ENCODE results near the gene PLEKHB2.

PLEKHB2 gene

DNA sequence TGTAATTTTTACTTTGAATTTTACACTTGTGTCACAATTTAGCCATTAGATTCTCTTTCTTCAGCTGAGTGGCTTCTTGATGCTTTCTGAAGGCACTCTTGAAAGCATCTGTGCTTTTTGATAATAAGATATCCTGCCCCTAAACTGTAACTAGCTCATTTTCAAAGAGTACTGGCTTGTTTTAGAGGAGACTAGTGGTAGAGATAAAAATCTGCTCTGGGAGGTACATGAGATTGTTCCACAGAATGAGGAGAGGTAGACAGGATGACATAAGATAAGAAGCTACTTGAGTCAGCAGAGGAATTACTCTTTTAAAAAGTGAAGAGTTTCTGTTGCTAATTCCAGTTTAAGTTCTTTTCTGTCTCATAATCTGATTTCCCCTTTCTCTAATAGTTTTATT, 10.6 kb downstream of the PLEKHB2 start:
- peaks cover 76% of the 10 kb centered on the region for H3K36me3 Mint-ChIP-seq
- no peaks in the 10 kb centered on the region for H3K27me3 Mint-ChIP-seq
- H3K4me1 Mint-ChIP-seq = peaks cover 43% of the 10 kb centered on the region
- peaks cover 6% of the 10 kb centered on the region for H3K9me3 Mint-ChIP-seq
- ATAC-seq = no peak
- no peak overlapping the region for H3K27ac Mint-ChIP-seq
- no peak overlapping the region for H3K4me3 Mint-ChIP-seq

DNA sequence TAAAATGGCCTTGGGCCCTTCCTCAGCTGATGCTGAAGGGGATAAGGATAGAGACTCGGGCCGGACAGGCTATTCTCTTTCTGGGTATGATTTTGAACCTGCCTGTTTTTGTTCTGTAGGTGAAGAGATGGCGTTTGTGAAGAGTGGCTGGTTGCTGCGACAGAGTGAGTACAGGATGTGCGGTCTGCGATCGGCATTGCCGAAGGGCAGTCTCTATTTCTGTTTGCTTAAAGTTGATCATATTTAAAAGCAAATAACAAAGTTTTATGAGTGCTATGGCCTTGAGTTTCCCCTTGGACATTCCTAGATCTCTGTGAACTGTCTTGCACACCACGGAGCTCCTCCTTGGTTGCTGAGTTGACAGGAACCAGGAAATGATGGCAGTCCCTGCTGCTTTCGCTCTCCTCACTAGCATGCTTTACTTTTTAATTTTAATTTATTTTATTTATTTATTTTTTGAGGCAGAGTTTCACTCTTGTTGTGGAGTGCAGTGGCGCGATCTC, 15.7 kb downstream of the PLEKHB2 start:
- H3K36me3 Mint-ChIP-seq = peaks cover 57% of the 10 kb centered on the region
- no peaks in the 10 kb centered on the region for H3K27me3 Mint-ChIP-seq
- peaks cover 8% of the 10 kb centered on the region for H3K4me1 Mint-ChIP-seq
- no peak overlapping the region for H3K27ac Mint-ChIP-seq
- no peak overlapping the region for H3K4me3 Mint-ChIP-seq
- ATAC-seq = no peak
- H3K9me3 Mint-ChIP-seq = no peaks in the 10 kb centered on the region

DNA sequence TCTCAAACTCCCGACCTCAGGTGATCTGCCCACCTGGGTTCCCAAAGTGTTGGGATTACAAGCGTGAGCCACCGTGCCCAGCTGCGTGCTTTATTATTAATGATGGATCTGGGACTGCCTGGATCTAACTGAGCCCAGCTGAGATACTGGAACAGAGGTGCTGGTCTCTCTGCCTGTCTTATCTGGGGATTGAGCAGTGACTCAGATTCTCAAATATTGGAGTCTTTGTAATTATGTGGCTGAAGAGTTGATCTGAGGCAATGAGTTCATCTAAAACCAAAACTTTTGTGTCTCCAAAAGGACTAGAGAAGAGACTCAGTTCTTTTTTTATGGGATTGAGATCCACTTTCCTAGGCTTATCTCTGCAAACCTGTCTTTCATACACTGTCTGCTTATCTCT, 16.3 kb downstream of the PLEKHB2 start:
- H3K36me3 Mint-ChIP-seq = peaks cover 56% of the 10 kb centered on the region
- H3K4me1 Mint-ChIP-seq = peaks cover 8% of the 10 kb centered on the region
- no peaks in the 10 kb centered on the region for H3K27me3 Mint-ChIP-seq
- no peak for ATAC-seq
- H3K27ac Mint-ChIP-seq = no peak overlapping the region
- H3K9me3 Mint-ChIP-seq = no peaks in the 10 kb centered on the region
- H3K4me3 Mint-ChIP-seq = no peak overlapping the region

DNA sequence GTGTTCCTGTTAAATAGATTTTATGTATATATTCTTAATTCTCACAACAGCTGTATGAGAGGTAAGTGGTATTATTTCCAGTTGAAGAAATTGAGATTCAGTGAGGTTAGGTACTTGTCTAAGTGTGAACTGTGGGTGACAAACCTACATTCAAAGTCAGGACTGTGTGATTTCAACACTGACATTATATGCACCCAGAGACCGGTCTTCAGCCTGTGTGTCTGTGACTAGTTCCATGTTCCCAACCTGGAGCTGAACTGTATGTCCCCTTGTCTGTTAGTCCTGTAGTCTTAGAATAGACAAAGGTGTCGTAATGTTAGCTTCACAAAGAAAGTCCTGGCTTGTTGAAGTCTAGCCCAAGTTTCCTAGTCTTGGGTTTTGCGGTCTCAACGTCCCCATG, 17.4 kb downstream of the PLEKHB2 start:
- H3K4me1 Mint-ChIP-seq = peaks cover 8% of the 10 kb centered on the region
- peaks cover 54% of the 10 kb centered on the region for H3K36me3 Mint-ChIP-seq
- ATAC-seq = no peak
- H3K9me3 Mint-ChIP-seq = no peaks in the 10 kb centered on the region
- no peak overlapping the region for H3K4me3 Mint-ChIP-seq
- H3K27ac Mint-ChIP-seq = no peak overlapping the region
- no peaks in the 10 kb centered on the region for H3K27me3 Mint-ChIP-seq

DNA sequence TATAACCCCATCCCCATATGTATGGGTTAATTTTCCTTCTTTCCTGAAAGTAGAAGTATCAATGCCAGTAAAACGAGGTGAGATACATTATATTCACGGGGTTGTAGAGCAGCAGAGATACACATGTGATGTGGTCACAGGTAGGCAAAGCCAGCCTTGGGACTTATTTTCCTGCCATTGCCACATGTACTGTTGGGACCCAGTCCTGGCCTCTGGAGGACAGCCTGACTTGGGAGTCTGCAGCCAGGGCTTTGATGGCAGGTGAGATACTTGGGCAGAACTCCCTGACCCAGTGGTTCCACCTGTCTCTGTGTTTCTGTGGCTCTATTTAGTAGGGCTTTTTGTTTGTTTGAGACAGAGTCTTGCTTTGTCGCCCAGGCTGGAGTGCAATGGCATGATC, 18.1 kb downstream of the PLEKHB2 start:
- Mint-ChIP-seq H3K27ac (no peak overlapping the region), H3K4me1 (peaks cover 3% of the 10 kb centered on the region), H3K4me3 (no peak overlapping the region), H3K36me3 (peaks cover 55% of the 10 kb centered on the region), H3K27me3 (no peaks in the 10 kb centered on the region), H3K9me3 (no peaks in the 10 kb centered on the region)
- no peak for ATAC-seq

DNA sequence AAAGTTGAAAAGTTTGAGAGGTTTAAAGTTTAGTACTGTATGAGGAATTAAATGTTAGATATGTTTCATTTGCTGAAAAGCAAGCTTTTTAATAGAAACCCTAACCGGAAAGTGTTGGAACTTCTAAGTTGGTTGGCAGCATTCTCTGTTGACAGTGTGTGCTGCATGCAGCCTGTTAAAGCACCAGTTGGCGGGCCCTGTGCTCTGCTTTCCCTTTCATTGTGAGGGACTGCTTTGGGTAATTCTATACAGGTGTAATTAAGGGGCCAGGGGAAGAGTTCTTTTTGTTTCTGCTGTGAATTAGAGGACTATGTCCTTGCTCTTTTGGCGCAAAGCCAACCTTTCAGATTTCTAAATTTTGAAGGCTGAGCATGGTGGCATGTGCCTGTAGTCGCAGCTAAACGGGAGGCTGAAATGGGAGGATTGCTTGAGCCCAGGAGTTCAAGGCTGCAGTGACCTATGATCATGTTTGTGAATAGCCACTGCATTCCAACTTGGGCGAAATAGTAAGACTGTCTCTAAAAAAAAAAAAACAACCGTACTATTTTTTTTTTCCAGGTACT, 20.1 kb downstream of the PLEKHB2 start:
- Mint-ChIP-seq H3K4me3 (no peak overlapping the region), H3K4me1 (no peaks in the 10 kb centered on the region), H3K27me3 (no peaks in the 10 kb centered on the region), H3K9me3 (no peaks in the 10 kb centered on the region), H3K27ac (no peak overlapping the region), H3K36me3 (peaks cover 72% of the 10 kb centered on the region)
- ATAC-seq = no peak

- ATAC-seq = no peak
- H3K27ac Mint-ChIP-seq = no peak overlapping the region
- H3K4me1 Mint-ChIP-seq = no peaks in the 10 kb centered on the region
- H3K27me3 Mint-ChIP-seq = no peaks in the 10 kb centered on the region
- H3K36me3 Mint-ChIP-seq = peaks cover 77% of the 10 kb centered on the region
- no peak overlapping the region for H3K4me3 Mint-ChIP-seq
- no peaks in the 10 kb centered on the region for H3K9me3 Mint-ChIP-seq
Measured at GRCh38 chr2:131126436-131126835, 21.3 kb downstream of the PLEKHB2 start.

- Mint-ChIP-seq H3K27me3 (no peaks in the 10 kb centered on the region), H3K36me3 (peaks cover 79% of the 10 kb centered on the region), H3K4me3 (no peak overlapping the region), H3K27ac (no peak overlapping the region), H3K4me1 (no peaks in the 10 kb centered on the region), H3K9me3 (no peaks in the 10 kb centered on the region)
- ATAC-seq = no peak
Measured at GRCh38 chr2:131127076-131127475, 21.9 kb downstream of the PLEKHB2 start.

DNA sequence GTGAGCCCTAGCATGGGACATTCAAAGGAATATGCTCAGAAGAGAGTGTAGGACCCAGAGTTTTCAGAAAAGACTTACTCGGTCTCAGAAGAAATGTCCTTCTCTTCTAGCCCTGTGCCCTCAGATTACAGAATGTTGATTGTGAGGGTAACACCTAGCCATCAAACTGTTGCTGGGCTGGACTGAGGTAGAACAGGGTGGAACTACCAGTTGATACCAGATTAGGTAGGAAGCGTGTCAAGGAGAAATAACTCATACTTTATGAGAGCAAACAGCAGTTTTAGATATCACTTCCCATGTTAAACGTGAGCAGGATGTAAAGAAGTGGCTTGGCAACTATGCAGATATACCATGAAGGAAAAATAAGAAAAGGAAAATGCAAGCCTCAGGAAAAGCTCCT, 22.8 kb downstream of the PLEKHB2 start:
- Mint-ChIP-seq H3K4me3 (no peak overlapping the region), H3K27ac (no peak overlapping the region), H3K27me3 (no peaks in the 10 kb centered on the region), H3K36me3 (peaks cover 76% of the 10 kb centered on the region), H3K9me3 (no peaks in the 10 kb centered on the region), H3K4me1 (no peaks in the 10 kb centered on the region)
- ATAC-seq = no peak

- H3K4me1 Mint-ChIP-seq = no peaks in the 10 kb centered on the region
- H3K9me3 Mint-ChIP-seq = no peaks in the 10 kb centered on the region
- H3K27me3 Mint-ChIP-seq = no peaks in the 10 kb centered on the region
- no peak overlapping the region for H3K4me3 Mint-ChIP-seq
- no peak overlapping the region for H3K27ac Mint-ChIP-seq
- H3K36me3 Mint-ChIP-seq = peaks cover 80% of the 10 kb centered on the region
- ATAC-seq = no peak
Measured at GRCh38 chr2:131130298-131130596, 25.1 kb downstream of the PLEKHB2 start.

DNA sequence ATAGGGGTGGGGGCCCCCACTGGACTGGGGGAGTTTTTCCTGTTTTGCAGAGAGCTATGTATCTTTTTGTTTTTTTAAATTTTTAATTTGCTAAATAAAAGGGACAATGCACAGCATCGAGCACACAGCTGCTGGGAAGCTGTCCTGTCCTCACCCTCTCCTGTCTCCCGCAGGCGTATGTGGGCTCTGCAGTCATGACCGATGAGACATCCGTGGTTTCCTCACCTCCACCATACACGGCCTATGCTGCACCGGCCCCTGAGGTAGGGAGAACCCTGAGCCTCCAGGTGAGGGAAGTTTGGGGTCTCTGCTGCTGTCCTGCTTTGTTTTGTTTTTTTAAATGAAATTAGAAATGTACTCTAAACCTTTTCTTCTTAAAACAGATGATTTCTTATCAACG, 27.6 kb downstream of the PLEKHB2 start:
- H3K9me3 Mint-ChIP-seq = no peaks in the 10 kb centered on the region
- no peak overlapping the region for H3K4me3 Mint-ChIP-seq
- no peaks in the 10 kb centered on the region for H3K27me3 Mint-ChIP-seq
- H3K4me1 Mint-ChIP-seq = peaks cover 7% of the 10 kb centered on the region
- H3K36me3 Mint-ChIP-seq = peaks cover 82% of the 10 kb centered on the region
- H3K27ac Mint-ChIP-seq = no peak overlapping the region
- no peak for ATAC-seq

DNA sequence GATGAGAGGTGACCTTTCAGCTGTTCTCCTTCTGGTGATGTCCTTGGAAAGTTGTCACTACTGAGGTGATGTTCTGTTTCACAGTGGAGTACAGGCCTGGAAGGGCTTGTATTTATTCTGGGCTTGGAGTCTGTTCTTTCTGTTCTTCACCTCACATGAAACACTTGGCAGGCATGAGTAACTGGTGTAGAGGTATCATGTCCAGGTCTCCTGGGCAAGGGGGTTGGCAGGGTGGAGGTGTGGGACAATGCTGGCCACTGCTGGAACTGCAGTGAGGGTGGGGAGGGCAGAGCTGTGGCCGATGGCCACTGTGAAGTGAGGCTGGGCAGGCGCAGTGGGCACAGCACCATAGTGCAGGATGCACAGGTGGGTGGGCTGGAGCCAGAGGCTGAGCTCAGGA, 35.4 kb downstream of the PLEKHB2 start:
- H3K9me3 Mint-ChIP-seq = no peaks in the 10 kb centered on the region
- no peaks in the 10 kb centered on the region for H3K27me3 Mint-ChIP-seq
- H3K27ac Mint-ChIP-seq = no peak overlapping the region
- H3K4me1 Mint-ChIP-seq = peaks cover 32% of the 10 kb centered on the region
- no peak for ATAC-seq
- H3K36me3 Mint-ChIP-seq = peaks cover 78% of the 10 kb centered on the region
- no peak overlapping the region for H3K4me3 Mint-ChIP-seq

GRCh38 chr2:131142849-131143248, 37.7 kb downstream of the PLEKHB2 start:
- peaks cover 58% of the 10 kb centered on the region for H3K36me3 Mint-ChIP-seq
- no peak for ATAC-seq

GRCh38 chr2:131143803-131144202, 38.7 kb downstream of the PLEKHB2 start:
- H3K4me1 Mint-ChIP-seq = peaks cover 18% of the 10 kb centered on the region
- no peak for ATAC-seq
- no peak overlapping the region for H3K27ac Mint-ChIP-seq
- H3K36me3 Mint-ChIP-seq = peaks cover 51% of the 10 kb centered on the region
- H3K27me3 Mint-ChIP-seq = no peaks in the 10 kb centered on the region
- no peaks in the 10 kb centered on the region for H3K9me3 Mint-ChIP-seq
- no peak overlapping the region for H3K4me3 Mint-ChIP-seq

More at GRCh38 chr2:131142849-131143248, 37.7 kb downstream of the PLEKHB2 start:
- Mint-ChIP-seq H3K4me3 (no peak overlapping the region), H3K27ac (no peak overlapping the region), H3K4me1 (peaks cover 24% of the 10 kb centered on the region), H3K9me3 (no peaks in the 10 kb centered on the region), H3K27me3 (no peaks in the 10 kb centered on the region)

- H3K36me3 Mint-ChIP-seq = peaks cover 45% of the 10 kb centered on the region
Measured at GRCh38 chr2:131145040-131145439, 39.9 kb downstream of the PLEKHB2 start.

DNA sequence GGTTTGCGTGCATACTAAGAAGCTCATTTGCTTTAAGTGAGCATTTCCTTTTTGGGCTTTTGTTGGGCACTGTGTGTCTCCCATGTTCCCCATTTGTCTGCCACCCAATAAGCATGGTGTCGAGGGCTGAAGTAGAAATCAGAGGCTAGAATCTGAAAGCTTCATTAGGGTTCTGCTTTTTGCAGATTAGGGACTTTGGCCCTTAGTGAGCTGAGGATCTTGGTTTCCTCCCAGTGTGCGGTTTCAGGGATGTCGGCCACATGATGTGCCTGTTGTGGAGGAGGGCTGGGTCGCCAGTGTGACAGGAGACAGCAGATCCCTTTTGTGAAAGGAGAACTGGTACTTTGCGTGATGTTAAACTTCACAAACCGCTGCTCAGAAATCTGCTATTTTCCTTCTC, 41.1 kb downstream of the PLEKHB2 start:
- Mint-ChIP-seq H3K4me1 (peaks cover 18% of the 10 kb centered on the region), H3K4me3 (no peak overlapping the region), H3K36me3 (peaks cover 41% of the 10 kb centered on the region), H3K27me3 (no peaks in the 10 kb centered on the region), H3K9me3 (no peaks in the 10 kb centered on the region), H3K27ac (no peak overlapping the region)
- ATAC-seq = no peak

More at GRCh38 chr2:131145040-131145439, 39.9 kb downstream of the PLEKHB2 start:
- peaks cover 18% of the 10 kb centered on the region for H3K4me1 Mint-ChIP-seq
- H3K27ac Mint-ChIP-seq = peak overlapping the region; percentile 55
- peak; percentile 77 for ATAC-seq
- no peaks in the 10 kb centered on the region for H3K9me3 Mint-ChIP-seq
- no peaks in the 10 kb centered on the region for H3K27me3 Mint-ChIP-seq
- H3K4me3 Mint-ChIP-seq = no peak overlapping the region

DNA sequence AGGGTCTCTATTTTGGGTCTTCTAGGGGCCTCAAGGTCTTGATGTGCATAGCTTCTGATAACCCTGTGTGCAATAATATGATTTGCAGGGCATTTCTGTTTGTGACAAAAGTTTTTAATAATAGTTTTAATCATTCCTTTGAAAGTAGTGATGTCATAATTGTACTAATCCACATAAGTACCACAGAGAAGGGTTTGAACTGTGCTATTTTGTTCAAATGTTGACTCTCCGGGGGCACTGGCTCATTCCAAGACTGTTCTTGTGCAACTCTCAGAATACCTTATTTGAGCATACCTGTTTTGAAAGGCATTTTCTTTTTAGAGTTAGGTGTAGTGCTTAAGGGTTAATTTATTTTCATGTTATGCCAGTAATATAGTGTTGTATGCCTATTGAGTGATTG, 41.6 kb downstream of the PLEKHB2 start:
- Mint-ChIP-seq H3K27ac (no peak overlapping the region), H3K27me3 (no peaks in the 10 kb centered on the region), H3K36me3 (peaks cover 40% of the 10 kb centered on the region), H3K9me3 (no peaks in the 10 kb centered on the region), H3K4me3 (no peak overlapping the region), H3K4me1 (peaks cover 18% of the 10 kb centered on the region)
- no peak for ATAC-seq
